ENCODE results near the gene NARF.
"Not testable (repeated sequence)": the region's sequence is repeated elsewhere in the genome, so short reads cannot be mapped to it uniquely, and the experiment has no call there.

NARF gene

DNA sequence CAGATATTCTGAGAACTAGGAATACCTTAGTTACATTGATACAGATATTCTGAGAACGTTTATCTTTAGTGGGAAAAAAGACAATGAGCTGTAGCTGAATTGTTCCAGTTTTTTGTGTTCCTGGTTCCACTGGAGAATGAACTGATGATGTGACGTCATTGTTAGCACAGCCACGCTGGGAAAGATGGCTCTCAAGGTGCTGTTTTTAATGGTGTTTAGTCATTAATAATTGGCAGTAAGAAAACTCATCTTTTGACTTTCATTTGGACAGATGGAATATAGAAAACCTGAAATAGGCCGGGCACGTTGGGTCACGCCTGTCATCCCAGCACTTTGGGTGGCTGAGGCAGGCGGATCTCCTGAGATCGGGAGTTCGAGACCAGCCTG is 71.4 kb downstream of the NARF start:
- no peak for DNase-seq (ENCODE audit: low read depth, low spot score)

GRCh38 chr17:82531431-82531881 is 72.9 kb downstream of the NARF start:
- DNase-seq (ENCODE audit: low read depth, low spot score) = no peak

GRCh38 chr17:82534401-82534812 is 75.9 kb downstream of the NARF start:
- DNase-seq (ENCODE audit: low read depth, low spot score) = no peak

GRCh38 chr17:82536512-82537201 is 78.1 kb downstream of the NARF start:
- no peak for DNase-seq (ENCODE audit: low read depth, low spot score)

GRCh38 chr17:82537228-82537627 is 78.7 kb downstream of the NARF start:
- DNase-seq (ENCODE audit: low read depth, low spot score) = not testable (repeated sequence)

DNA sequence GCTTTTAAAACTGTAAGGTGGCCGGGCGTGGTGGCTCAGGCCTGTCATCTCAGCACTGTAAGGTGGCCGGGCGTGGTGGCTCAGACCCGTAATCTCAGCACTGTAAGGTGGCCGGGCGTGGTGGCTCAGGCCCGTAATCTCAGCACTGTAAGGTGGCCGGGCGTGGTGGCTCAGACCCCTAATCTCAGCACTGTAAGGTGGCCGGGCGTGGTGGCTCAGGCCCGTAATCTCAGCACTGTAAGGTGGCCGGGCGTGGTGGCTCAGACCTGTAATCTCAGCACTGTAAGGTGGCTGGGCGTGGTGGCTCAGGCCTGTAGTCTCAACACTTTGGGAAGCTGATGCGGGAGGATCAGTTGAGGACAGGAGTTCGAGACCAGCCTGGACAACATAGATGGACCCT is 80.5 kb downstream of the NARF start:
- DNase-seq (ENCODE audit: low read depth, low spot score) = not testable (repeated sequence)

Measured in brain pericyte (primary cell).